GM23338 (cell line): ENCODE data around the gene CSNK1A1. TPM values are rescaled to one million over a fixed set of nuclear protein-coding genes. Genes with fewer than 3 reads are reported as not detected.

Source experiments
- ATAC-seq: fragments of 200-7000 bp; cut with Tn5 transposase; 3 replicates; pipeline ENCODE4 v1.9.1; 2020
- DNase-seq: peaks from one replicate; pipeline ENCODE4 v3.0.0-alpha.2; 2015; ENCODE audit warnings: low spot score
- H2AFZ ChIP-seq: fragments of 200-600 bp; sonication (generic); 2 replicates; pipeline ENCODE4 v1.8.0; 2016; ENCODE audit warnings: antibody characterized with exemption, mild to moderate bottlenecking, moderate library complexity
- H3F3A ChIP-seq: fragments of 200-600 bp; sonication (generic); replicated peaks from 2 replicates; pipeline ENCODE4 v1.8.0; 2017; ENCODE audit warnings: antibody characterized with exemption, mixed run types, low read depth
- H3K27ac ChIP-seq: fragments of 200-600 bp; sonication (generic); 2 replicates; pipeline ENCODE4 v1.6.1; 2016; ENCODE audit warnings: low read depth
- H3K27me3 ChIP-seq: fragments of 200-600 bp; sonication (generic); 2 replicates; pipeline ENCODE4 v1.8.0; 2016; ENCODE audit warnings: mild to moderate bottlenecking, mixed run types, moderate library complexity; ENCODE audit not compliant: insufficient read depth
- H3K36me3 ChIP-seq: fragments of 200-600 bp; sonication (generic); 2 replicates; pipeline ENCODE4 v1.8.0; 2016; ENCODE audit warnings: mild to moderate bottlenecking; ENCODE audit not compliant: insufficient read depth
- H3K4me1 ChIP-seq: fragments of 200-600 bp; sonication (generic); 2 replicates; pipeline ENCODE4 v1.8.0; 2016; ENCODE audit warnings: mild to moderate bottlenecking, moderate library complexity; ENCODE audit not compliant: insufficient read depth
- H3K4me2 ChIP-seq: fragments of 200-600 bp; sonication (generic); 2 replicates; pipeline ENCODE4 v1.7.1; 2017; ENCODE audit warnings: mixed run types
- H3K4me3 ChIP-seq: fragments of 200-600 bp; sonication (generic); 2 replicates; pipeline ENCODE4 v1.6.1; 2016; ENCODE audit warnings: mixed run types
- H3K79me2 ChIP-seq: fragments of 200-600 bp; sonication (generic); replicated peaks from 2 replicates; pipeline ENCODE4 v1.8.0; 2017; ENCODE audit warnings: mild to moderate bottlenecking; ENCODE audit not compliant: insufficient read depth
- H3K9me2 ChIP-seq: fragments of 200-600 bp; sonication (generic); 2 replicates; pipeline ENCODE4 v1.8.0; 2017; ENCODE audit not compliant: insufficient read depth
- H4K20me1 ChIP-seq: fragments of 200-600 bp; sonication (generic); replicated peaks from 2 replicates; pipeline ENCODE4 v1.8.0; 2017; ENCODE audit warnings: mild to moderate bottlenecking; ENCODE audit not compliant: insufficient read depth
- H3K27ac Mint-ChIP-seq: 2 replicates; pipeline ENCODE4 v1.8.0; 2020; ENCODE audit warnings: inconsistent platforms, mild to moderate bottlenecking, moderate library complexity, mixed read lengths
- H3K27me3 Mint-ChIP-seq: 3 replicates; pipeline ENCODE4 v1.8.0; 2022; ENCODE audit warnings: low read depth, mild to moderate bottlenecking, moderate library complexity, mixed read lengths, inconsistent platforms; ENCODE audit not compliant: insufficient read depth, poor library complexity
- H3K36me3 Mint-ChIP-seq: 3 replicates; pipeline ENCODE4 v1.8.0; 2021; ENCODE audit warnings: low read depth, mild to moderate bottlenecking, inconsistent platforms, moderate library complexity, mixed read lengths
- H3K4me1 Mint-ChIP-seq: 3 replicates; pipeline ENCODE4 v1.8.0; 2020; ENCODE audit warnings: mild to moderate bottlenecking, inconsistent platforms, mixed read lengths
- H3K4me3 Mint-ChIP-seq: 3 replicates; pipeline ENCODE4 v1.8.0; 2021; ENCODE audit warnings: moderate library complexity, mild to moderate bottlenecking, inconsistent platforms, mixed read lengths
- H3K9me3 Mint-ChIP-seq: 3 replicates; pipeline ENCODE4 v1.8.0; 2020; ENCODE audit warnings: moderate library complexity, mild to moderate bottlenecking, inconsistent platforms, mixed read lengths
- CREB1 ChIP-seq: fragments of 250-450 bp; sonication (Bioruptor Pico); IDR thresholded peaks from 2 replicates; pipeline ENCODE4 v1.5.0; 2020; ENCODE audit warnings: low read depth, mild to moderate bottlenecking, moderate library complexity
- EZH2 ChIP-seq: fragments of 200-600 bp; sonication (generic); IDR thresholded peaks from one replicate; pipeline ENCODE4 v1.8.0; 2017; ENCODE audit warnings: antibody characterized with exemption, mild to moderate bottlenecking, low read depth; ENCODE audit not compliant: unreplicated experiment
- NANOG ChIP-seq: IDR thresholded peaks from 2 replicates; pipeline ENCODE4 v1.6.1; 2016; ENCODE audit warnings: antibody characterized with exemption, borderline replicate concordance
- POLR2AphosphoS5 ChIP-seq: IDR thresholded peaks from 2 replicates; pipeline ENCODE4 v1.6.1; 2016; ENCODE audit warnings: antibody characterized with exemption, low read depth
- STAT1 ChIP-seq: IDR thresholded peaks from one replicate; pipeline ENCODE4 v1.6.1; 2016; ENCODE audit warnings: antibody characterized with exemption; ENCODE audit not compliant: unreplicated experiment
- ZNF114 ChIP-seq: fragments of 250-450 bp; sonication (Bioruptor Pico); IDR thresholded peaks from 2 replicates; pipeline ENCODE4 v1.5.0; 2020; ENCODE audit warnings: mild to moderate bottlenecking, moderate library complexity
- ZNF462 ChIP-seq: fragments of 250-450 bp; sonication (Bioruptor Pico); IDR thresholded peaks from 2 replicates; pipeline ENCODE4 v1.5.0; 2020; ENCODE audit warnings: mild to moderate bottlenecking, moderate library complexity
- polyA plus RNA-seq: library from polyadenylated mRNA; unstranded; fragments of >200 nt; fragmentation: Nextera tagmentation; extraction: Ambion mirVana; gene quantifications from 2 replicates; pipeline ENCODE4 v1.2.1, GENCODE V29; 2016
- total RNA-seq: library from RNA; depleted of rRNA; stranded (reverse); fragments of >200 nt; shearing (Covaris generic); gene quantifications from 2 replicates; pipeline ENCODE4 v1.2.3, GENCODE V29; 2014
- TF ChIP-seq, protein P1 (sequence below), 2 experiments: fragments of 200-600 bp in 1 of 2; sonication (generic) in 1 of 2; conservative IDR thresholded peaks; 2 replicates each; pipeline versions ENCODE4 v1.5.1 to v1.6.1; 2016 to 2017; ENCODE audit warnings: antibody characterized with exemption in 2 of 2, low read depth in 2 of 2, mild to moderate bottlenecking in 2 of 2, moderate library complexity in 1 of 2

CSNK1A1 gene
- total and polyA plus RNA-seq, 2 experiments from 2014 or later: 110 to 233 TPM

GRCh38 chr5:149473441-149473840, 77.8 kb downstream of the CSNK1A1 start (continued):
- TF ChIP-seq ZNF462 (CRISPR knock-in tag) (no peak), NANOG (no peak)

DNA sequence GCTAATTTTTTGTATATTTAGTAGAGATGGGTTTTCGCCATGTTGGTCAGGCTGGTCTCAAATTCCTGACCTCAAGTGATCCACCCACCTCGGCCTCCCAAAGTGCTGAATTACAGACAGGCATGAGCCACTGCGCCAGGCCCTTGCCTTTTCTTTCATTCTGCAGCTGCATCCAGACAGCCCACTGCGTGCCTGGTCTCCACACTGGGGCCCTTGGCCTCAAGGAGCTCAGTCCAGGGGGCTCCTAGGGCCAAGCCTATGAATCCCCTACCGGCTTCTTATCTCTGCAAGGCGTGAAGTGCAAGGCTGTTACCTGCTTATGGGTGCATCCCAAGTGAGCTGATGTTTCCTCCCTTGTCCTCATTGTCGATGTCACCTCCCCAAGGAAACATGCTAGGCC, 78.8 kb downstream of the CSNK1A1 start:
- Histone ChIP-seq H4K20me1 (no peaks in the 10 kb centered on the region), H3K27ac (no peak overlapping the region), H3K4me1 (peaks cover 5% of the 10 kb centered on the region; the same call in 1 of the 2 replicates), H3F3A (no peaks in the 10 kb centered on the region), H3K36me3 (no peaks in the 10 kb centered on the region), H3K4me2 (no peak overlapping the region), H2AFZ (no peak overlapping the region; the same call in 1 of the 2 replicates), H3K79me2 (no peaks in the 10 kb centered on the region), H3K27me3 (no peaks in the 10 kb centered on the region), H3K9me2 (no peaks in the 10 kb centered on the region), H3K4me3 (no peak overlapping the region)
- no peaks in the 10 kb centered on the region for H3K9me3 Mint-ChIP-seq
- ATAC-seq: no peak
- no peak for DNase-seq
- H3K27me3 Mint-ChIP-seq: peaks cover 14% of the 10 kb centered on the region
- H3K36me3 Mint-ChIP-seq: no peaks in the 10 kb centered on the region
- peaks cover 13% of the 10 kb centered on the region for H3K4me1 Mint-ChIP-seq
- H3K27ac Mint-ChIP-seq: no peak overlapping the region
- TF ChIP-seq EZH2: no peak
- no peak for TF ChIP-seq ZNF114 (CRISPR knock-in tag)
- TF ChIP-seq, protein P1, sequence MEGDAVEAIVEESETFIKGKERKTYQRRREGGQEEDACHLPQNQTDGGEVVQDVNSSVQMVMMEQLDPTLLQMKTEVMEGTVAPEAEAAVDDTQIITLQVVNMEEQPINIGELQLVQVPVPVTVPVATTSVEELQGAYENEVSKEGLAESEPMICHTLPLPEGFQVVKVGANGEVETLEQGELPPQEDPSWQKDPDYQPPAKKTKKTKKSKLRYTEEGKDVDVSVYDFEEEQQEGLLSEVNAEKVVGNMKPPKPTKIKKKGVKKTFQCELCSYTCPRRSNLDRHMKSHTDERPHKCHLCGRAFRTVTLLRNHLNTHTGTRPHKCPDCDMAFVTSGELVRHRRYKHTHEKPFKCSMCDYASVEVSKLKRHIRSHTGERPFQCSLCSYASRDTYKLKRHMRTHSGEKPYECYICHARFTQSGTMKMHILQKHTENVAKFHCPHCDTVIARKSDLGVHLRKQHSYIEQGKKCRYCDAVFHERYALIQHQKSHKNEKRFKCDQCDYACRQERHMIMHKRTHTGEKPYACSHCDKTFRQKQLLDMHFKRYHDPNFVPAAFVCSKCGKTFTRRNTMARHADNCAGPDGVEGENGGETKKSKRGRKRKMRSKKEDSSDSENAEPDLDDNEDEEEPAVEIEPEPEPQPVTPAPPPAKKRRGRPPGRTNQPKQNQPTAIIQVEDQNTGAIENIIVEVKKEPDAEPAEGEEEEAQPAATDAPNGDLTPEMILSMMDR (conservative IDR thresholded peaks at IDR 0.05; ENCODE audit: low read depth in 2 of 2): no peak
- no peak for TF ChIP-seq STAT1
- no peak for TF ChIP-seq NANOG
- no peak for TF ChIP-seq POLR2AphosphoS5
- no peak for TF ChIP-seq CREB1 (CRISPR knock-in tag)
- no peak overlapping the region for H3K4me3 Mint-ChIP-seq
